ENCODE results near the gene XRCC5.

- TF ChIP-seq, protein P1, sequence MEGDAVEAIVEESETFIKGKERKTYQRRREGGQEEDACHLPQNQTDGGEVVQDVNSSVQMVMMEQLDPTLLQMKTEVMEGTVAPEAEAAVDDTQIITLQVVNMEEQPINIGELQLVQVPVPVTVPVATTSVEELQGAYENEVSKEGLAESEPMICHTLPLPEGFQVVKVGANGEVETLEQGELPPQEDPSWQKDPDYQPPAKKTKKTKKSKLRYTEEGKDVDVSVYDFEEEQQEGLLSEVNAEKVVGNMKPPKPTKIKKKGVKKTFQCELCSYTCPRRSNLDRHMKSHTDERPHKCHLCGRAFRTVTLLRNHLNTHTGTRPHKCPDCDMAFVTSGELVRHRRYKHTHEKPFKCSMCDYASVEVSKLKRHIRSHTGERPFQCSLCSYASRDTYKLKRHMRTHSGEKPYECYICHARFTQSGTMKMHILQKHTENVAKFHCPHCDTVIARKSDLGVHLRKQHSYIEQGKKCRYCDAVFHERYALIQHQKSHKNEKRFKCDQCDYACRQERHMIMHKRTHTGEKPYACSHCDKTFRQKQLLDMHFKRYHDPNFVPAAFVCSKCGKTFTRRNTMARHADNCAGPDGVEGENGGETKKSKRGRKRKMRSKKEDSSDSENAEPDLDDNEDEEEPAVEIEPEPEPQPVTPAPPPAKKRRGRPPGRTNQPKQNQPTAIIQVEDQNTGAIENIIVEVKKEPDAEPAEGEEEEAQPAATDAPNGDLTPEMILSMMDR (IDR thresholded peaks at IDR 0.05) = no peak
- TF ChIP-seq POLR2A (IDR thresholded peaks at IDR 0.05) = no peak
Observed at GRCh38 chr2:216206821-216207220, 97.7 kb downstream of the XRCC5 start.
